Caco-2 (cell line): Measurements from ENCODE around the gene RALGPS1. TPM values are rescaled to one million over a fixed set of nuclear protein-coding genes. Genes with fewer than 3 reads are reported as not detected.

Experiments used
- BruUV-seq: library from RNA; stranded (reverse); fragments of 400-500 nt; replicated peaks from 2 replicates; lab custom pipeline; 2021; lab: Mats Ljungman, UMichigan
- CTCF ChIA-PET: fragments of 300-600 bp; sonication (Branson Sonifier 250); formaldehyde crosslinking; loops from one replicate; lab custom pipeline; 2022; ENCODE audit warnings: antibody characterized with exemption; lab: Charles Lee
- POLR2A ChIA-PET: fragments of 300-600 bp; sonication (Branson Sonifier 250); formaldehyde crosslinking; loops from one replicate; lab custom pipeline; 2022; ENCODE audit warnings: antibody characterized with exemption; lab: Charles Lee
- DNase-seq, 2 experiments: peaks; one replicate each; pipeline versions ENCODE4 v3.0.0 to v3.0.0-alpha.2; 2020 to 2022
- H3K27me3 ChIP-seq: replicated peaks from 2 replicates; pipeline ENCODE4 v1.6.0; 2011; ENCODE audit warnings: low read length; ENCODE audit not compliant: control insufficient read depth, insufficient read depth
- H3K36me3 ChIP-seq: 2 replicates; pipeline ENCODE4 v1.5.1; 2011; ENCODE audit warnings: low read length; ENCODE audit not compliant: control insufficient read depth, insufficient read depth
- H3K4me1 ChIP-seq: fragments of 250-450 bp; sonication (Bioruptor Pico); 2 replicates; pipeline ENCODE4 v1.5.1; 2020; ENCODE audit warnings: mild to moderate bottlenecking
- H3K4me3 ChIP-seq: 2 replicates; pipeline ENCODE4 v1.5.1; 2011; ENCODE audit warnings: low read depth, mild to moderate bottlenecking, control low read depth, low read length
- H3K9me3 ChIP-seq: fragments of 250-450 bp; sonication (Bioruptor Pico); 2 replicates; pipeline ENCODE4 v1.5.1; 2020; ENCODE audit warnings: mild to moderate bottlenecking, moderate library complexity
- H3K27ac Mint-ChIP-seq: one replicate; pipeline ENCODE4 v1.8.0; 2022; ENCODE audit warnings: mixed read lengths; ENCODE audit not compliant: unreplicated experiment
- H3K27me3 Mint-ChIP-seq: one replicate; pipeline ENCODE4 v1.8.0; 2022; ENCODE audit warnings: mixed read lengths; ENCODE audit not compliant: insufficient read depth, unreplicated experiment
- H3K36me3 Mint-ChIP-seq: one replicate; pipeline ENCODE4 v1.8.0; 2022; ENCODE audit warnings: mild to moderate bottlenecking, mixed read lengths; ENCODE audit not compliant: insufficient read depth, unreplicated experiment
- H3K4me1 Mint-ChIP-seq: one replicate; pipeline ENCODE4 v1.8.0; 2022; ENCODE audit warnings: low read depth, mixed read lengths; ENCODE audit not compliant: unreplicated experiment
- H3K4me3 Mint-ChIP-seq: one replicate; pipeline ENCODE4 v1.8.0; 2022; ENCODE audit warnings: mild to moderate bottlenecking, moderate library complexity, mixed read lengths; ENCODE audit not compliant: unreplicated experiment
- H3K9me3 Mint-ChIP-seq: one replicate; pipeline ENCODE4 v1.8.0; 2022; ENCODE audit warnings: mixed read lengths; ENCODE audit not compliant: unreplicated experiment
- CTCF ChIP-seq, 2 experiments: fragments of 200-600 bp in 1 of 2; IDR thresholded peaks; 1 replicate in 1 of 2; 2 replicates in 1 of 2; pipeline versions ENCODE4 v1.5.1 to v1.8.0; 2011 to 2022; ENCODE audit warnings: antibody characterized with exemption in 1 of 2, control low read depth in 1 of 2, inconsistent platforms in 1 of 2, low read depth in 1 of 2, low read length in 1 of 2, mild to moderate bottlenecking in 1 of 2, moderate library complexity in 1 of 2; ENCODE audit not compliant: insufficient read depth in 1 of 2, severe bottlenecking in 1 of 2, unreplicated experiment in 1 of 2
- intact Hi-C: fragments of 100-400 bp; cut with micrococcal nuclease; formaldehyde crosslinking; loops from one replicate; pipeline ENCODE4 v1.10.0; 2022; ENCODE audit not compliant: unreplicated experiment
- total RNA-seq: library from RNA; stranded (reverse); gene quantifications from 2 replicates; pipeline ENCODE4 v1.2.3, GENCODE V29; 2022

RALGPS1 gene
- total RNA-seq, 1 experiment from 2014 or later: 41.5 TPM

GRCh38 chr9:127231666-127232065 lies 317.1 kb downstream of the RALGPS1 start:
- CTCF ChIA-PET: no interaction called here

GRCh38 chr9:127232833-127233549 lies 318.4 kb downstream of the RALGPS1 start:
- Mint-ChIP-seq H3K4me1 (no peaks in the 10 kb centered on the region), H3K9me3 (no peaks in the 10 kb centered on the region), H3K27me3 (no peaks in the 10 kb centered on the region), H3K36me3 (peaks cover 6% of the 10 kb centered on the region), H3K27ac (no peak overlapping the region), H3K4me3 (no peak overlapping the region)
- BruUV-seq: no TSS peak
- Histone ChIP-seq H3K9me3 (no peaks in the 10 kb centered on the region), H3K4me3 (no peak overlapping the region), H3K27me3 (no peaks in the 10 kb centered on the region), H3K36me3 (no peaks in the 10 kb centered on the region), H3K4me1 (no peaks in the 10 kb centered on the region)
- TF ChIP-seq CTCF (IDR thresholded peaks at IDR 0.05; ENCODE audit: insufficient read depth in 1 of 2, low read depth in 1 of 2, low read length in 1 of 2, severe bottlenecking in 1 of 2, unreplicated experiment in 1 of 2): no peak
- POLR2A ChIA-PET: no interaction called here
- DNase-seq: no peak
- intact Hi-C loops: no loop called here
- CTCF ChIA-PET: no interaction called here

More at GRCh38 chr9:127231666-127232065, 317.1 kb downstream of the RALGPS1 start:
- POLR2A ChIA-PET: no interaction called here
- H3K9me3 ChIP-seq: no peaks in the 10 kb centered on the region
- H3K9me3 Mint-ChIP-seq: no peaks in the 10 kb centered on the region
- H3K36me3 Mint-ChIP-seq: peaks cover 7% of the 10 kb centered on the region
- no peak overlapping the region for H3K4me3 Mint-ChIP-seq
- no peak overlapping the region for H3K27ac Mint-ChIP-seq
- no peaks in the 10 kb centered on the region for H3K27me3 ChIP-seq
- no TSS peak for BruUV-seq
- DNase-seq: no peak
- peaks cover 1% of the 10 kb centered on the region for H3K4me1 Mint-ChIP-seq
- no peaks in the 10 kb centered on the region; the same call in 1 of the 2 replicates for H3K4me1 ChIP-seq
- no peaks in the 10 kb centered on the region for H3K27me3 Mint-ChIP-seq
- no peak overlapping the region for H3K4me3 ChIP-seq
- H3K36me3 ChIP-seq: no peaks in the 10 kb centered on the region
- no peak for TF ChIP-seq CTCF (IDR thresholded peaks at IDR 0.05; ENCODE audit: insufficient read depth in 1 of 2, low read depth in 1 of 2, low read length in 1 of 2, severe bottlenecking in 1 of 2, unreplicated experiment in 1 of 2)
- intact Hi-C loops: no loop called here

- BruUV-seq: no TSS peak
- ChIA-PET POLR2A (no interaction called here), CTCF (no interaction called here)
- DNase-seq: no peak
- no peak overlapping the region for H3K27ac Mint-ChIP-seq
- no peaks in the 10 kb centered on the region for H3K27me3 Mint-ChIP-seq
- H3K4me3 Mint-ChIP-seq: no peak overlapping the region
- no peak for TF ChIP-seq CTCF (IDR thresholded peaks at IDR 0.05; ENCODE audit: insufficient read depth in 1 of 2, low read depth in 1 of 2, low read length in 1 of 2, severe bottlenecking in 1 of 2, unreplicated experiment in 1 of 2)
- intact Hi-C loops: no loop called here
- no peaks in the 10 kb centered on the region for H3K4me1 ChIP-seq
- H3K36me3 Mint-ChIP-seq: peaks cover 6% of the 10 kb centered on the region
- H3K27me3 ChIP-seq: no peaks in the 10 kb centered on the region
- H3K9me3 ChIP-seq: no peaks in the 10 kb centered on the region
- H3K4me1 Mint-ChIP-seq: no peaks in the 10 kb centered on the region
- H3K36me3 ChIP-seq: no peaks in the 10 kb centered on the region
- no peaks in the 10 kb centered on the region for H3K9me3 Mint-ChIP-seq
- H3K4me3 ChIP-seq: no peak overlapping the region
These were observed 319.0 kb downstream of the RALGPS1 start for GRCh38 chr9:127233550-127233949.
